ENCODE measurements around the gene C6orf132. TPM values are rescaled to one million over a fixed set of nuclear protein-coding genes. Genes with fewer than 3 reads are reported as not detected.

Gene C6orf132
- total and polyA plus RNA-seq, 2 of the 8 experiments (the other 6 are each of a cell fraction or from before 2014, with no cell fraction given): 31.5 to 64.0 TPM

DNA sequence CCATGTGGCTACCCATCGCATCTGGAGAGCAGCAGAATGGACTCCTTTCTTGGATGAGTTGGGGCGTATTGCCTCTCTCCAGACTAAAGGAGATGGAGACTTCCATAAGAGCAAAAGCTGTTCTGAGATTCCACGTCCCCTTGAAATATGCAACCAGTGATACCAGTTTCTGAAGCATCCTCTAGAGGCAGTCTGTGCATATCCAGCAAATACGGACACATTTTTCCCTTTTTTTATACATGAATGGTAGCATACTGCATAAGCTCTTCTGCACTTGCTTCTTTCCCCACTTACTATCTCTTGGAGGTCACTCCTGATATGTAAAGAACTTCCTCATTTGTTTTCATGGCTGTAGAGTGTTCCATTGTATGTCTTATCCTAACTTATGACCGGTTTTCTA, 57.5 kb downstream of the C6orf132 start (continued):
- TF ChIP-seq, protein P1, sequence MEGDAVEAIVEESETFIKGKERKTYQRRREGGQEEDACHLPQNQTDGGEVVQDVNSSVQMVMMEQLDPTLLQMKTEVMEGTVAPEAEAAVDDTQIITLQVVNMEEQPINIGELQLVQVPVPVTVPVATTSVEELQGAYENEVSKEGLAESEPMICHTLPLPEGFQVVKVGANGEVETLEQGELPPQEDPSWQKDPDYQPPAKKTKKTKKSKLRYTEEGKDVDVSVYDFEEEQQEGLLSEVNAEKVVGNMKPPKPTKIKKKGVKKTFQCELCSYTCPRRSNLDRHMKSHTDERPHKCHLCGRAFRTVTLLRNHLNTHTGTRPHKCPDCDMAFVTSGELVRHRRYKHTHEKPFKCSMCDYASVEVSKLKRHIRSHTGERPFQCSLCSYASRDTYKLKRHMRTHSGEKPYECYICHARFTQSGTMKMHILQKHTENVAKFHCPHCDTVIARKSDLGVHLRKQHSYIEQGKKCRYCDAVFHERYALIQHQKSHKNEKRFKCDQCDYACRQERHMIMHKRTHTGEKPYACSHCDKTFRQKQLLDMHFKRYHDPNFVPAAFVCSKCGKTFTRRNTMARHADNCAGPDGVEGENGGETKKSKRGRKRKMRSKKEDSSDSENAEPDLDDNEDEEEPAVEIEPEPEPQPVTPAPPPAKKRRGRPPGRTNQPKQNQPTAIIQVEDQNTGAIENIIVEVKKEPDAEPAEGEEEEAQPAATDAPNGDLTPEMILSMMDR (IDR thresholded peaks at IDR 0.05; ENCODE audit: control extremely low read depth in 1 of 3, insufficient read depth in 1 of 3, low read depth in 1 of 3, low read length in 3 of 3): no peak
- no peak for TF ChIP-seq CHD2 (IDR thresholded peaks at IDR 0.05; ENCODE audit: low read length)
- no peak for TF ChIP-seq JUND (IDR thresholded peaks at IDR 0.05; ENCODE audit: low read length)
- TF ChIP-seq TEAD4 (IDR thresholded peaks at IDR 0.05; ENCODE audit: low read depth, low read length): no peak
- no peak for TF ChIP-seq SP1 (IDR thresholded peaks at IDR 0.05; ENCODE audit: low read depth, low read length)
- no peak for TF ChIP-seq MAFK (IDR thresholded peaks at IDR 0.05; ENCODE audit: low read depth, low read length)
- no peak for TF ChIP-seq FOSL1 (IDR thresholded peaks at IDR 0.05; ENCODE audit: insufficient read depth, low read depth, low read length)
- TF ChIP-seq CTBP2 (IDR thresholded peaks at IDR 0.05; ENCODE audit: borderline replicate concordance, insufficient read depth, insufficient read length, low read length): no peak

Data from H1 (cell line).